OCI-LY7 (cell line): ENCODE results near the gene FAM3D.

ENCODE experiments used
- CTCF ChIP-seq: fragments of 200-600 bp; sonication (generic); conservative IDR thresholded peaks from 2 replicates; pipeline ENCODE4 v1.5.1; 2014; ENCODE audit warnings: mild to moderate bottlenecking, antibody characterized with exemption, low read length, moderate library complexity, mixed read lengths
- EZH2phosphoT487 ChIP-seq: fragments of 200-600 bp; sonication (generic); IDR thresholded peaks from 2 replicates; pipeline ENCODE4 v1.6.1; 2018; ENCODE audit warnings: low read depth, borderline replicate concordance, mild to moderate bottlenecking, mixed run types, antibody characterized with exemption, low read length, moderate library complexity, mixed read lengths

- TF ChIP-seq CTCF (no peak), EZH2phosphoT487 (no peak)
Measured at GRCh38 chr3:58683466-58683865, 16.9 kb upstream of the FAM3D start.
